ENCODE results near the gene NEXN.

DNA sequence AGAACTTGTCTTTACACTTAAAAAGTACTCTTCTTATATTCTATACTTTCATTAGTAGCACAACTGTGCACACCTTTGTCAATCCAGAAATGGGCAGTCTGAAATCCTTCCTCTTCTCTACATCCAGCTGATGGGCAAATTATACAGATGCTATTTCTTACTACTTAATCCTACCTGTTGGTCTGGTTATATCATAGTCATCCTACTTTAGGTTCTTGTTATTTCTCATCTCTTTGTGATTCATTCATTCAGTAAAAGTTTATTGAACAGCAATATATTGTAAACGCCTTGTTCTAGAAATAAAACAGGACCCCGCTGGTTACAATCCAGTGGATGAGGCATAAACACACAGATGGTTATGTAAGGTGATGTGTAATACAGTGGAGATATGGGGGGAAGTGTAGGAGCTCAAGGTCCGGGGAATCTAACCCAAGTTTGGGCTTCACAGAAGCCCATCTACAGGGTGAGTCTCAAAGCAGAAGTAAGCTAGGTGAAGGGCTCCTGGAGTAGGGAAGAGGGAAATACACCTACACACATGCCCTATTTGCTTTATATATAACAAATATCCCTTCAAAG is 102.3 kb downstream of the NEXN start:
- TF ChIP-seq EZH2 (IDR thresholded peaks at IDR 0.05; ENCODE audit: borderline replicate concordance, low read length) (no peak), CTCF (conservative IDR thresholded peaks at IDR 0.05 in 1 of 2, IDR thresholded peaks at IDR 0.05 in 1 of 2; ENCODE audit: extremely low read depth in 1 of 2, insufficient read depth in 1 of 2, low read depth in 1 of 2, low read length in 2 of 2) (no peak)

Measured in mammary epithelial cell (primary cell).